ENCODE measurements around the gene SIM2. TPM values are rescaled to one million over a fixed set of nuclear protein-coding genes. Genes with fewer than 3 reads are reported as not detected.

Gene SIM2
- polyA plus RNA-seq, 4 donors, result 18.3 to 31.7 (median 26.4) TPM

DNA sequence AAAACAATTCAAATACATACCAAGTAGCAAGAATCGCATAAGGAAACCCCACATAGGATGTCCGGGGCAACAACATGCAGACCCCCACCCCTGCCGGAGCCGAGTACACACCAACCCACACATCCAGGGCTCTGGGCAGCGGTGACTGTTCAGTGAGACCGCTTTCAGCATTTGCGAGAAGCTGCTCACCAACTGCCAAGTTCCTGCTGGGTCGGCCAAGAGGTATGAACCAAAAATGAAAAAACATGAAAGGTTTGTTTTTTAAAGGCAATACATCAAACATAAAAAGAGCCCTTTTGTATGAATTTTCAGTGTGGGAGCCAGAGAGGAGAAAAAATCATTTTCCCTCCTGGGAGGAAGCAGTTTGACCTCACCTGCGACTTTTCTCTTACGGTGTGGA lies 92.3 kb downstream of the SIM2 start:
- no peak for DNase-seq (ENCODE audit: low read depth in 4 of 4, low spot score in 2 of 4)

DNA sequence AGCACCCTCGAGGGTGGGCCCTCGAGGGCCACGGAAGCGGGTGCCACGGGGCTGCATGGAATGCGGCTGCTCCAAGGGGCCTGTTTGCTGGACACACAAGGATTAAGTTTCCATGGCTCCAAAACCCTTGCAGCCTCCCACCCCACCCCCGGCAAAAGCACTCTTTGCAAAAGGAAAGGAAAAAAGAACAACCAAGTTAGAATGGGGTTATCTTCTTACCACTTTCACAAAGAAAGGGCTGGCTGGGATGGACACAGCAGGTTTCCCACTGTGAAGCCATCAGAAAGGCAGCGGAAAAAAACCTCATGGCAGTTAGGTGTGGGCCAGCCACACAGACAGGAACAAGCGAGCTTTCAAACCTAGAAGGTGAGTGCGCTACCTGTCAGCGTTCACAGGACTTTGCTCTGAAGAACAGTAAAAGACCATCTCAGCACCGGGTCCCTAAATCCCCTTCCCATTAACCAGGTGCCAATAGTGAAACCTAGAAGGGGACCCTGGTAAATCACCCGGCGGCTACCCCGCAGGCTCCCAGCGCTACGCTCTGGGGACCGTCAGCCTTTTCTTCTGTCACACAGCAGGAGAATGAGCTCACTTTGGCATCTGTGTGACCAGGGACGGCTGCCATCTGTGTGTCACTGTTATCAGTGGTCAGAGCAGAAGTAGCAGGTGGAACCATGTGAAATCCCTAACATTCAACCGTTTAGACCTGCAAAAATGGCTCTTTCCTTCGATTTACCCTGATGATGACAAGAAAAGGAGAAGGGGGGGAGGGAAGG lies 93.0 kb downstream of the SIM2 start:
- DNase-seq (ENCODE audit: low read depth in 4 of 4, low spot score in 2 of 4), result no peak

DNA sequence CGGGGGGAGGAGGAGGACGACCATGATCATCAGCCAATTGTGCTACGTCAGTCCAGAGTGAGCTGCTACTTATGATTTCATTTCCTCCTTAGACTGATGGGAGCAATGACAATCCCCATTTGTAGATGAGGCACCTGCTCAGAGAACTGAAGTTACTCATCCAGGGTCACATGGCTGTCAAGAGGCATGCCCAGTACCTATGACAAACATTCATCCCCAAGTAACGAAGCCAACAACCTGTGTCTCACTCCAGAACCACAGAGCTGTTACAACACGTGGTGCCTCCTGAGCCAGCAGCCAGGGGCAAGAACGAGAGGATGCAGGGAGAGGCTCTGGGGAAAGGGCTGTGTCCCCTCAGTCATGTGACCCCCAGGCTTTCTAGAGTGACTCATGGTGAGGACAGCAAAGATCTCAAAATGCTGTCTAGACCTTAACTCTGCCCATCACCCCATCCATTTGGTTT lies 93.6 kb downstream of the SIM2 start:
- DNase-seq (ENCODE audit: low read depth in 4 of 4, low spot score in 2 of 4), result no peak

DNA sequence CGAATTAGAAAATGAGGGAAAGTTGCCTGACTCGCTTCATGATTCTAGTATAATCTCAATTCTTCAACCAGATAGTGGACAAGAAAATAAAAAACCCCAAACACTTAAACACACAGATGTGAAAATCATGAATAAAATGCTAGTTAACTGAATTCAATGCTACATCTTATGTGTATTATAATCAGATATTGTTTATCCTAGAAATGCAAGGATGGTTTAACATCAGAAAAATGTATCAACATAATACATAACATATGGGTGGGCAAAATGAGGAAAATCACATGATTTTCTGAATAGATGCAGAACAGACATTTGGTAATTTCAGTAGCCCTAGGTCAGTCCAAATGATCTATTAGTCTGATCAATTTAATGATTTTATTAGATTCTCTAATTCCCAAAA lies 97.2 kb downstream of the SIM2 start:
- no peak for DNase-seq (ENCODE audit: low read depth in 4 of 4, low spot score in 2 of 4)

DNA sequence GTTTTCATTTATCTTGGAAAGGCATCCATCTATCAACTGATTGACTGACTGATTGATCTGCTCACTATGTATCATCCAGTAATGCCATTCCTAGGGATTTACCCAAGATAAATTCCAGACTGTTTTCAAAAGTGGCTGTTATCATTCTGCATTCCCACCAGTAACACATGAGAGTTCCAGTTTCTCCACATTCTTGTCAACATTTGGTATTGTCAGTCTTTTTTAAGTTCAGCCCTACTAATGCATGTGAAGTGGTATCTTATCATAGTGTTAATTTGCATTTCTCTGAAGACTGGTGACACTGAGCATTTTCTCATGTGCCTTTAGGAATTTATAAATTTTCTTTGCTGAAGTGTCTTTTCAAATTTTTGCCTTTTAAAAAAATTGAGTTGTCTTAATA lies 99.6 kb downstream of the SIM2 start:
- no peak for DNase-seq (ENCODE audit: low read depth in 4 of 4, low spot score in 2 of 4)

Other genes starting within 250 kb of the SIM2 start
- 1 to 10 TPM; 2.5 to 5.2 (median 4.7) TPM for gene CLDN14, start 219.0 kb upstream of the SIM2 start, polyA plus RNA-seq (ENCODE audit: insufficient read length in 4 of 4)